ENCODE measurements around the gene ZNF346. TPM values are rescaled to one million over a fixed set of nuclear protein-coding genes. Genes with fewer than 3 reads are reported as not detected.
"Not testable (repeated sequence)": the region's sequence is repeated elsewhere in the genome, so short reads cannot be mapped to it uniquely, and the experiment has no call there.

Gene ZNF346, protein sequence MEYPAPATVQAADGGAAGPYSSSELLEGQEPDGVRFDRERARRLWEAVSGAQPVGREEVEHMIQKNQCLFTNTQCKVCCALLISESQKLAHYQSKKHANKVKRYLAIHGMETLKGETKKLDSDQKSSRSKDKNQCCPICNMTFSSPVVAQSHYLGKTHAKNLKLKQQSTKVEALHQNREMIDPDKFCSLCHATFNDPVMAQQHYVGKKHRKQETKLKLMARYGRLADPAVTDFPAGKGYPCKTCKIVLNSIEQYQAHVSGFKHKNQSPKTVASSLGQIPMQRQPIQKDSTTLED
- 10 to 100 TPM; 23.1 to 29.7 (median 28.7) TPM for polyA plus RNA-seq (ENCODE audit: insufficient read depth in 1 of 5, insufficient read length in 5 of 5, low replicate concordance in 1 of 5)
- long read RNA-seq, donor 1, partial matches to known transcripts, result 0 of 4 reads
- long read RNA-seq, donor 1, other reads (novel, unspliced or antisense), result 0 of 4 reads
- long read RNA-seq, donor 2, partial matches to known transcripts, result 0 of 3 reads
- long read RNA-seq, donor 2, other reads (novel, unspliced or antisense), result 0 of 3 reads
- long read RNA-seq, donor 3, partial matches to known transcripts, result 0 of 2 reads
- long read RNA-seq, donor 3, other reads (novel, unspliced or antisense), result 0 of 2 reads
- long read RNA-seq, donor 4, partial matches to known transcripts, result 0 of 4 reads
- long read RNA-seq, donor 4, other reads (novel, unspliced or antisense), result 0 of 4 reads
- long read RNA-seq, donor 5, partial matches to known transcripts, result 0 of 8 reads
- long read RNA-seq, donor 5, other reads (novel, unspliced or antisense), result 0 of 8 reads
- long read RNA-seq, donor 6, partial matches to known transcripts, result 0 of 6 reads
- long read RNA-seq, donor 6, other reads (novel, unspliced or antisense), result 0 of 6 reads
- long read RNA-seq, donor 7, partial matches to known transcripts, result 0 of 6 reads
- long read RNA-seq, donor 7, other reads (novel, unspliced or antisense), result 0 of 6 reads
- long read RNA-seq, donor 8, partial matches to known transcripts, result 0 of 1 reads
- long read RNA-seq, donor 8, other reads (novel, unspliced or antisense), result 0 of 1 reads

DNA sequence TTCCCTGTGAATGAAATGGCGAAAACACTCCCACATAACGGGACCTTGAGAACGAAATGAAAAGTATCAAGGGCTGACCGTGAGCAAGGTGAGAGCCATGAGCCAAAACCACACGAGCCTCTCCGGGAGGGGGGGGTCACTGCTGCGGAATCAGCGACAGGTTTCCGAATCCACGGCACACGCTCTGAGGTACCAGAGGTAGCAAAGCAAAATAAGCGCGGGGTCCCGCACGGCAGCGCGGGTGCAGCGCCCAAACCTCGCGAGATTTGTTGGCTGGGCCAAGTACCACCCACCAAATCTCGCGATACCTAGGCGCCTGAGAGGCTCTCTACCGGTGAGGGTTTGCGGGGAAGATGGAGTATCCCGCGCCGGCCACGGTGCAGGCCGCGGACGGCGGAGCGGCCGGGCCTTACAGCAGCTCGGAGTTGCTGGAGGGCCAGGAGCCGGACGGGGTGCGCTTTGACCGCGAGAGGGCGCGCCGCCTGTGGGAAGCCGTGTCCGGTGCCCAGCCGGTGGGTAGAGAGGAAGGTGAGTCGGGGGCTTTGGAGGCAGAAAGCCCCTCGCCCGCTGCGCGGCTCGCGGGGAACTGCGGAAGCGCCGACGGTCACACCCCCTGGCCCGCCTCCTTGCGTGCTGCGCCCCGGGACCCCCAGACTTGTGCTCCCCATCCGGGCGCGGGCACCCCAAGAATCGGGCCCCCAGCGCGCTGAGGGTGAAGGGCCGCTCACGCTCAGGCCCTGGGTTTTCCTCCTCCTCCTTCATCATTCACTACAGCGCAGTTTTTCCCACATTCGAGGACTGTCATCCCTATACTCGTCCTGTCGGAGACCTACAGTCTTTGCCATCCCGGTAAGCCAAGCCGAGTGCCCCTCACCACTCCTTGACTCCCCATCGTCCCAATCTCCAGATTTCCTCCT, at the start of gene ZNF346:
ZNF346 (plus strand) TSS at position 311 of the 917 bp plus-strand sequence; CDS start at position 354, 43 bp downstream.
- peak; percentile 92 for DNase-seq

DNA sequence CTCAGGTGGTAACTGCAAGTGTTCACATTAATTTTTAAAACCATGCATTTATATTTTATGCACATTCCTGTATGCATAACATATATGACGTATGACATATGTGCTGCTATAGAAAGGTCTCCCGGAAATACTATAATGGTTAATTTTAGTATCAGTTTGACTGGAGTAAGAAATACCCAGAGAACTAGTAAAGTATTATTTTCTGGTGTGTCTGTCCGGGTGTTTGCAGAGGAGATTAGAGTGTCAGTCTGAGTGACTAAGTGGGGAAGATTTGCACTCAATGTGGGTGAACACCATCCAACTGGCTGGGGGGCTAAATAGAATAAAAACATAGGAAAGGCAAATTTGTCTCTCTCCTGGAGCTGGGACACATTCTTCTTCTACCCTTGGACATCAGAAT, 42.8 kb upstream of the ZNF346 start:
- no peak for DNase-seq

DNA sequence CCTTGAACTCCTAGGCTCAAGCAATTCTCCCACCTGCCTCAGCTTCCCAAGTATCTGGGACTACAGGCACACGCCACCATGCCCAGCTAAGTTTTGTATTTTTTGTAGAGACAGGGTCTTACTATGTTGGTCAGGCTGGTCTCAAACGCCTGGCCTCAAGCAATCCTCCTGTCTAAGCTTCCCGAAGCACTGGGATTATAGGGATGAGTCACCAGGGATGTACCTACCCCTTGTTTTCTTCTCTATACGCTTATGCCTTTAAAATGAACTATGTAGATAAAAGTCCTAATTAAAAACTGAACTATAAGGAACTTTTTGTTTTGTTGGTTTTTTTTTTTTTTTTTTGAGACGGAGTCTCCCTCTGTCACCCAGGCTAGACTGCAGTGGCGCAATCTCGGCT, 41.7 kb upstream of the ZNF346 start:
- no peak for DNase-seq

DNA sequence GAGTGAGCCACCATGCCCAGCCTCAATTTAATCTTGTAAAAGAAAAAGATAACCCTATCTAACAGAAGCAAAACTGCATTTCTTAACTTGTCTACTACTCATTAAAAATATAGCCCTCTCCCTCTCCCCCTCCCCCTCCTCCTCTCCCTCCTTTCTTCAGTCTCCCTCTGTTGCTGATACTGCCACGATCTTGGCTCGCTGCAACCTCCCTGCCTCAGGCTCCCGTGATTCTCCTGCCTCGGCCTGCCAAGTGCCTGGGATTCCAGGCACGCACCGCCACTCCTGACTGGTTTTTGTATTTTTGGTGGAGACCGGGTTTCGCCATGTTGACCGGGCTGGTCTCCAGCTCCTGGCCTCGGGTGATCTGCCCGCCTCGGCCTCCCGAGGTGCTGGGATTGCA, 39.4 kb upstream of the ZNF346 start:
- DNase-seq, result not testable (repeated sequence)

DNA sequence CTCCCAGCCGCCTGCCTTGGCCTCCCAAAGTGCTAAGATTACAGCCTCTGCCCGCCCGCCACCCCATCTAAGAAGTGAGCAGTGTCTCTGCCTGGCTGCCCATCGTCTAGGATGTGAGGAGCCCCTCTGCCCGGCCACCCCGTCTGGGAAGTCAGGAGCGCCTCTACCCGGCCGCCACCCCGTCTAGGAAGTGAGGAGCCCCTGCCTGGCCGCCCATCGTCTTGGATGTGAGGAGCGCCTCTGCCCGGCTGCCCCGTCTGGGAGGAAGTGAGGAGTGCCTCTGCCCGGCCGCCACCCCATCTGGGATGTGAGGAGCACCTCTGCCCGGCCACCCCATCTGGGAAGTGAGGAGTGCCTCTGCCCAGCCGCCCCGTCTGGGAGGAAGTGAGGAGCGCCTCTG, 38.9 kb upstream of the ZNF346 start:
- DNase-seq, result not testable (repeated sequence)

DNA sequence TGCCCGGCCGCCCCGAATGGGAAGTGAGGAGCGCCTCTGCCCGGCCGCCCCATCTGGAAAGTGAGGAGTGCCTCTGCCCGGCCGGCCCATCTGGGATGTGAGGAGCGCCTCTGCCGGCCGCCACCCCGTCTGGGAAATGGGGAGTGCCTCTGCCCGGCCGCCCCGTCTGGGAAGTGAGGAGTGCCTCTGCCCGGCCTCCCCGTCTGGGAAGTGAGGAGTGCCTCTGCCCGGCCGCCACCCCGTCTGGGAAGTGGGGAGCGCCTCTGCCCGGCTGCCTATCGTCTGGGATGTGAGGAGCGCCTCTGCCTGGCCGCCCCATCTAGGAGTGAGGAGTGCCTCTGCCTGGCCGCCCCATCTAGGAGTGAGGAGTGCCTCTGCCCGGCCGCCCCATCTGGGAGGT, 38.3 kb upstream of the ZNF346 start:
- DNase-seq, result not testable (repeated sequence)

DNA sequence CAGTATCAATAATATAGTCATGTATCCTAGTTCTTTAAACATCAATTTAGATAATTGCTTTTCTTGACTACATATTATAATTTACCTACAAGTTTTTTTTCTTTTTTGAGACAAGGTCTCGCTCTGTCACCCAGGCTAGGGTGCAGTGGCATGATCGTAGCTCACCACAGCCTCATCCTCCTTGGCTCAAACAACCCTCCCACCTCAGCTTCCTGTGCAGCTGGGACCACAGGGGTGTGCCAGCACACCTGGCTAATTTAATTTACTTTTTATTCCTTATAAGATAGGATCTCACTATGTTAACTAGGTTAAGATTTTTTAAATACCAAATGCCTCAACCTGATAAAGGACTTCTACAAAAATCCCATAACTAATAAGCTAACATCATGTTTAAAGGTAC, 37.0 kb upstream of the ZNF346 start:
- no peak for DNase-seq

DNA sequence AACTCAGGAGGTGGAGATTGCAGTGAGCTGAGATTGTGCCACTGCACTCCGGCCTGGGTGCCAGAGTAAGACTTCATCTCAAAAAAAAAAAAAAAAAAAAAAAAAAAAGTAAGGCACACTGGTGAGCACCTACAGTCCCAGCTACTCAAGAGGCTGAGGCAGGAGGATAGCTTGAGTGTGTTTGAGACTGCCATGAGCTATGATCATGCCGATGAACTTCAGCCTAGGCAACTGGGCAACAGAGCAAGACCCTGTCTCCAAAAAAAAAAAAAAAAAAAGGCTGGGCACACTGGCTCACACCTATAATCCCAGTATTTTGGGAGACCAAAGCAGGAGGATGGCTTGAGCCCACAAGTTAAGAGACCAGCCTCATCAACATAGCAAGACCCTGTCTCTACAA, 36.2 kb upstream of the ZNF346 start:
- no peak for DNase-seq

DNA sequence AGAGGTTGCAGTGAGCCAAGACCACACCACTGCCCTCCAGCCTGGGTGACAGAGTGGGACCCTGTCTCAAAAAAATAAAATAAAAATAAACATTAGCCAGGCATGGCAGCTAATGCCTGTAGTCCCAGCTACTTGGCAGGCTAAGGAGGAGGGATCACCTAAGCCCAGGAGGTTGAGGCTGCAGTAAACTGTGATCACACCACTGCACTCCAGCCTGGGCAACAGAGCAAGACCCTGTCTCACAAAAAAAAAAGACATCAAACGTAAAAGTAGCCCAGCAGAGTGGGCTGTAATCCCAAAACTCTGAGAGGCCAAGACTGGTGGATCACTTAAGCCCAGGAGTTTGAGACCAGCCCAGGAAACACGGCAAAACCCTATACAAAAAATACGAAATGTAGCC, 34.9 kb upstream of the ZNF346 start:
- DNase-seq, result no peak

DNA sequence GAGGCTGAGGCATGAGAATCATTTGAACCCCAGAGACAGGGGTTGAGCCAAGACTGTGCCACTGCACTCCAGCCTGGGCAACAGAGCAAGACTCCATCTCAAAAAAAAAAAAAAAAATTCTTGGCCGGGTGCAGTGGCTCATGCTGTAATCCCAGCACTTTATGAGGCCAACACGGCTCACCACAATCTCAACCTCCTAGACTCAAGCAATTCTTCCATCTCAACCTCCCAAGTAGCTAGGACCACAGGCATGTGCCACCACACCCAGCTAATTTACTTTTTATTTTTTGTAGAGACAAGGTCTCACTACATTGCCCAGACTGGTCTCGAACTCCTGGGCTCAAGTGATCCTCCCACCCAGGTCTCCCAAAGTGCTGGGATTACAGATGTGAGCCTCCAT, 29.4 kb upstream of the ZNF346 start:
- not testable (repeated sequence) for DNase-seq

DNA sequence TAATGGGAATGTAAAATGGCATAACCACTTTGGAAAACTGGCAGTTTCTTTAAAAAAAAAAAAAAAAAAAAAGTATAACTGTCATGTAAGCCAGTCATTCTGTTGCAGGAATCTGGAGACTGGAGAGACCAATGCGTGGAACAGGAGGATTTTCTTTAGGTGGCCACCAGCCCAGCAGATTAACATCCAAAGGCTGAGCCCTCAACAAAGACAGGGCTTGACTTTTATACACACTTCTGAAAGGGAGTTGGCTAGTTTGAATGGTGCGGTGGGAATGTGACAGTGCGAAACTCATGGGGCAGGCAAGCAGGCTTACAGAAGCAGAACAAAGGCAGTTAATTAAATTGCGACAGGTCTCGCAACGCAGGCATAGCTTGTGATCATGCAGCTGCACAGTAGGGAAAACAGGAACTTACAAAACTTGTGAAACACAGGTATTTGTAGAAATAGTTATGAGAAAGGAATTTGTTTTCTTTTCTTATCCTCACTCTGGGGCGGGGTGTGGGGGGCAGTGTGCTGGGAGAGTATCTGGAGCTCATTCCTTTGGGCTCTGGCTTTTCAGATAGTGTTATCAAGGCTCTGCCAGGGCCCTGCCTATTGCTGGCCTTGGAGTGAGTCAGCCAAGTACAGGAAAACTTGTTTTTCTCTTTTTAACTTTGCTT, 27.9 kb upstream of the ZNF346 start:
- DNase-seq, result no peak

DNA sequence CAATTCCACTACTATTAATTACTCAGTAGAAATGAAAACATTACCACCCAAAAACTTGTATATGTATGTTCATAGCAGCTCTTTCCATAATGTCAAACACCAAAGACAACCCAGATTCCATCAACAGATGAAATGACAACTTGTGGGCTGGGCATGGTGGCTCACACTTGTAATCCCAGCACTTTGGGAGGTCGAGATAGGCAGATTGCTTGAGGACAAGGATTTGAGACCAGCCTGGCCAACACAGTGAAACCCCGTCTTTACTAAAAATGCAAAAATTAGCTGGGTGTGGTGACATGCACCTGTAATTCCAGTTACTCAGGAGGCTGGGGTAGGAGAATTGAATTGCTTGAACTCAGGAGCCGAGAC, 27.4 kb upstream of the ZNF346 start:
- no peak for DNase-seq

DNA sequence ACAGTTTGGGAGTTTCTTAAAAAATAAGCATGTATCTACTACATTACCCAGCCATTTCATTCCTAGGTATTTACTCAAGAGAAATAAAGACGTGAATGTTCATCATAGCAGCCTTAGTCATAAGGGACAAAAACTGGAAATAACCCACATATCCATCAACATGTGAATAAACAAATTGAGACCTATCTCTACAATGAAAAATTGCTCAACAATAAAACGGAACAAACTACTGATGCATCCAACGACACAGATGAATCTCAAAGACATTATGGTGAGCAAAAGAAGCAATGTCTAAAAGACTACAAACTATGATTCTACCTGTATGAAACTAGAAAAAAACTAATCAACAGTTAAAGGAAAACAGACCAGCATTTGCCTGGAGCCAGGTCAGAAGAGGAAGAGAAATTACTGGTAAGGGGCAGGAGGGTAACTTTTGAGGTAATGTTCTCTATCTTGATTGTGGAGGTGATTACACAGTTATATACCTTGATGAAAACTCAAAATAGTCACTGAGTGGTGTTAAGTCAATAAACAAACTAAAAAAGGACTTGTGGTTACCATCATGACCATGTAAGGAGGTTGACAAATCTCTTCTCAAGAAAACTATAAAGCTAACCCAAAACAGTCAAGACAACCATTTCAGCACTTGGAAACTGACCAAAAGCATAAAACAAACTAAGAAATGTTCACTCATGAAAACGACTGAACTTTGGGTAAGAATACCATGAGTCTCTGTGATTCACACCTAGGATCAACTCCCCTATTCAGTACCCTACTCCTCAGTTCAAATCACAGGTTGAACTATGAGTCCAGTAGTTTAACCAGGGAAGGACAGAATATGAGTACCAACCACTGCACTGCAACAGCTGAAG, 26.4 kb upstream of the ZNF346 start:
- no peak for DNase-seq

DNA sequence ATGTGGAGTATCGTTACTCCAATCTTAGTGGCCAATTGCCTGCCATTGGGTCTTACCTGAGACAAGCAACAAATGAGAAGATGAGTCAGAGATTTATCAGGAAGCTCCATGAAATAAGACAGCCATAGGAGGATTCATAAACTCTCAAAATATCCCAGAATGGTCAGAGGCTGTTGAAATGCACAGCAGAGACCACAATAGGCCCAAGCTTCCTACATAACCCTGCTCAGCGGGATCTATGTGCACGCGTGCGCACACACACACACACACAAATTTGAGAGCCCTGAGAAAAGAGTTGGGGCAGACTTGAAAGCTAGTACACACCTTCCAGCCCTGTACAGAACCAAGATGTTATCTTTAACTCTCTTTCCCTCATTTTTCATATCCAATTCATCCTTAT, 25.7 kb upstream of the ZNF346 start:
- DNase-seq, result no peak

DNA sequence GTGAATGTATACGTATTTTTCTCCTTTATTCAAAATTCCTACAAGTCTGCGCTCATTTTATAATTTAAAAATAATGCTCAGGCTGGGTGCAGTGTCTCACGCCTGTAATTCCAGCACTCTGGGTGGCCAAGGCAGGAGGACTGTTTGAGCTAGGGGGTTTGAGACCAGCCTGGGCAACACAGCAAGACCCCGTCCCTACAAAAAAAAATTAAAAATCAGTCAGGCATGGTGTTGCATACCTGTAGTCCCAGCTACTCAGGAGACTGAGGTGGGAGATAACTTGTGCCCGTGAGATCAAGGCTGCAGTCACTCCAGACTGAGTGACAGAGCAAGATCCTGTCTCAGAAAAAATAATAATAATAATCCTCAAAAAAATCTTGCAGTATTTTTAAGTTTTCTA, 23.7 kb upstream of the ZNF346 start:
- no peak for DNase-seq

DNA sequence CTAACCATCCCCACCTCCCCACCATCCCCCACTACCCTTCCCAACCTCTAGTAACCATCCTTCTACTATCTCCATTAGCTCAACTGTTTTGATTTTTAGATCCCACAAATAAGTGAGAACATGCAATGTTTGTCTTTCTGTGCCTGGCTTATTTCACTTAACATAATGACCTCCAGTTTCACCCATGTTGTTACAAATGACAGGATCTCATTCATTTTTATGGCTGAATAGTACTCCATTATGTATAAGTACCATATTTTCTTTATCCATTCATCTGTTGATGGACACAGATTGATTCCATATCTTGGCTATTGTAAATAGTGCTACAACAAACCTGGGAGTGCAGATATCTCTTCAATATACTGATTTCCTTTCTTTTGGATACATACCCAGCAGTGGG, 23.0 kb upstream of the ZNF346 start:
- not testable (repeated sequence) for DNase-seq

DNA sequence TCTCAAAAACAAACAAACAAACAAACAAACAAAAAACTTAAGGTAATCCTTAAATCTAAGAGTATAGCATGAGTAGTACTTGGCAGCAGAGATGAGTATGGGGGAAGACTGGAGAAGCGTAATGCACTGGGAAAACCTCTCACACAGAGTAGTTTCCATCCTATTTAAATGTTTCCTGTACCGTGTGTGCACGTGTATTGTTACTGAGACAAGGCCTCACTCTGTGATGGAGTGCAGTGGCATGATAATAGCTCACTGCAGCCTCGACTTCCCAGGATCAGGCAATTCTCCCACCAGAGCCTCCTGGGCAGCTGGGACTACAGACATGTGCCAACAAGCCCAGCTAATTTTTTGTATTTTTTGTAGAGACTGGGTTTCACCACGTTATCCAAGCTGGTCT, 18.8 kb upstream of the ZNF346 start:
- DNase-seq, result no peak

DNA sequence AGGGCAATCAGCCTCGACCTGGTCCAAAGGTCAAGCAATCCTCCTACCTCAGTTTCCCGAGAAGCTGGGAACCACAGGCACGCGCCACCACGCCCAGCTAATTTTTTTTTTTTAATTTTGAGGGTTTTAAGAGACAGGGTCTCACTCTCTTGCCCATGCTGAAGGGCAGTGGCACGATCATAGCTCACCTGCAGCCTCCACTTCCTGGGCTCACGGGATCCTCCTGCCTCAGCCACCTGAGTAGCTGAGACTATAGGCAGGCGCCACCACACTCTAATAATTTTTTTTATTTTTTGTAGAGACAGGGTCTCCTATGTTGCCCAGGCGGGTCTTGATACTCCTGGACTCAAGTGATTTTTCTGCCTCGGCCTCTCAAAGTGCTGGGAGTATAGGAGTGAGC, 17.5 kb upstream of the ZNF346 start:
- no peak for DNase-seq

DNA sequence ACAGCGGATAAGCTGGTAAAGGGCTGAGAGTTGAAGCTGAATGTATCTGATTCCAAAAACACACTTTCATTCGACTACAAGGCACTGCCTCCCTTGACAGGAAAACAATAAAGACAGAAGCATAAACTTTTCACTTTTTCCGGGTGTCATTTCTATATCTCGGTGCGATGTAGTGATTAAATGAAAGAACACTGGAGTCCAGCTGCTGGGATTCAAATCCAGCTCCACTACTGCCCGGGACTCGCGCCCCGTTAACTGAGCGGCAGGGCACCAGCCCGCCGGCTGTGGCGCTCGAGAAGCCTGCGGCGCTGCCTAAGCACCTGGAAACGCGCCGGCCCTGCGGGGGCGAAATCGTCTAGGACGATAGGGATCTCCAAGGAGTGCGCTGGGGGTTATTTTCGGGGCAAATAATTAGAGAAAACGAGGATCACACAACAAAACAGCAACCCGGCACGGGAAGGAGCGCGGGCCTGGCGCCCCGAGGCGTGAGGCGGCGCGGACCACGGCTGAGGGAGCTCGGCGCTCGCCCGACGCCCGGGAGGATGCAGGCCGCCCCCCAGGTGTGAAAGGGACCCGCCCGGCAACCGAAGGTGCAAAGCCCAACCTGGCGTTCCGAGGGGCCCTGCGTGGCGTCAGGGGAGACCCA, 16.8 kb upstream of the ZNF346 start:
- peak; percentile 45 to 46 for DNase-seq
